Panc1 (cell line): ENCODE data around the gene STON1.

Experiments
- CTCF ChIP-seq: fragments of 450-650 bp; IDR thresholded peaks from 2 replicates; pipeline ENCODE4 v1.5.1; 2017; ENCODE audit warnings: mild to moderate bottlenecking
- POLR2AphosphoS5 ChIP-seq: IDR thresholded peaks from 2 replicates; pipeline ENCODE4 v1.6.1; 2012; ENCODE audit warnings: mild to moderate bottlenecking, low read depth, low read length, moderate library complexity
- SIN3A ChIP-seq: IDR thresholded peaks from 2 replicates; pipeline ENCODE4 v1.6.1; 2012; ENCODE audit warnings: low read depth, mild to moderate bottlenecking, low read length, moderate library complexity, borderline replicate concordance; ENCODE audit not compliant: insufficient read depth

GRCh38 chr2:48534781-48535180, 4.8 kb downstream of the STON1 start:
- TF ChIP-seq CTCF, result no peak
- no peak for TF ChIP-seq POLR2AphosphoS5
- TF ChIP-seq SIN3A, result no peak
